Transverse colon (tissue), 4 donors: ENCODE measurements around the gene ARL8B.

Experiments used
- EP300 ChIP-seq: sonication (generic); formaldehyde crosslinking; IDR thresholded peaks from one replicate; pipeline ENCODE4 v1.6.1; 2017; ENCODE audit warnings: antibody characterized with exemption, low read depth
- POLR2A ChIP-seq: fragments of 450-650 bp; IDR thresholded peaks from one replicate; pipeline ENCODE4 v1.6.1; 2016; ENCODE audit warnings: antibody characterized with exemption, mild to moderate bottlenecking, moderate library complexity
- POLR2AphosphoS5 ChIP-seq, 3 donors: sonication (generic); formaldehyde crosslinking; IDR thresholded peaks; one replicate each; pipeline ENCODE4 v1.6.1; 2016; ENCODE audit warnings: antibody characterized with exemption in 3 of 3
- TF ChIP-seq, protein P1 (sequence below), 5 experiments: fragments of 200-600 bp in 3 of 5; fragments of 450-650 bp in 2 of 5; sonication (generic) in 3 of 5; IDR thresholded peaks; 1 replicate in 2 of 5; 2 replicates in 3 of 5; pipeline ENCODE4 v1.5.1; 2016 to 2017; ENCODE audit warnings: antibody characterized with exemption in 5 of 5, inconsistent platforms in 3 of 5, mild to moderate bottlenecking in 2 of 5, moderate library complexity in 1 of 5

GRCh38 chr3:5082789-5083115 lies 39.3 kb upstream of the ARL8B start:
- TF ChIP-seq POLR2A (no peak), EP300 (no peak), POLR2AphosphoS5 (IDR thresholded peaks at IDR 0.05) (no peak)
- TF ChIP-seq, protein P1, sequence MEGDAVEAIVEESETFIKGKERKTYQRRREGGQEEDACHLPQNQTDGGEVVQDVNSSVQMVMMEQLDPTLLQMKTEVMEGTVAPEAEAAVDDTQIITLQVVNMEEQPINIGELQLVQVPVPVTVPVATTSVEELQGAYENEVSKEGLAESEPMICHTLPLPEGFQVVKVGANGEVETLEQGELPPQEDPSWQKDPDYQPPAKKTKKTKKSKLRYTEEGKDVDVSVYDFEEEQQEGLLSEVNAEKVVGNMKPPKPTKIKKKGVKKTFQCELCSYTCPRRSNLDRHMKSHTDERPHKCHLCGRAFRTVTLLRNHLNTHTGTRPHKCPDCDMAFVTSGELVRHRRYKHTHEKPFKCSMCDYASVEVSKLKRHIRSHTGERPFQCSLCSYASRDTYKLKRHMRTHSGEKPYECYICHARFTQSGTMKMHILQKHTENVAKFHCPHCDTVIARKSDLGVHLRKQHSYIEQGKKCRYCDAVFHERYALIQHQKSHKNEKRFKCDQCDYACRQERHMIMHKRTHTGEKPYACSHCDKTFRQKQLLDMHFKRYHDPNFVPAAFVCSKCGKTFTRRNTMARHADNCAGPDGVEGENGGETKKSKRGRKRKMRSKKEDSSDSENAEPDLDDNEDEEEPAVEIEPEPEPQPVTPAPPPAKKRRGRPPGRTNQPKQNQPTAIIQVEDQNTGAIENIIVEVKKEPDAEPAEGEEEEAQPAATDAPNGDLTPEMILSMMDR (IDR thresholded peaks at IDR 0.05) = no peak
